Measurements from ENCODE around the gene LONRF2.

Gene LONRF2

GRCh38 chr2:100283724-100284501 is 38.4 kb downstream of the LONRF2 start:
- Histone ChIP-seq H3K4me1 (no peaks in the 10 kb centered on the region), H3K27ac (no peak overlapping the region), H3K4me3 (no peak overlapping the region), H3K27me3 (no peaks in the 10 kb centered on the region), H3K36me3 (peaks cover 0 to 50% (median 6%) of the 10 kb centered on the region in 3 donors), H3K9me3 (no peaks in the 10 kb centered on the region)
- TF ChIP-seq CTCF (IDR thresholded peaks at IDR 0.05), result no peak
- intact Hi-C loops (cut with DNase I; ENCODE audit: low total_unique reads), result no loop called here
- DNase-seq, result no peak

GRCh38 chr2:100281521-100282438 is 40.5 kb downstream of the LONRF2 start:
- H3K36me3 ChIP-seq, result peaks cover 0 to 38% (median 6%) of the 10 kb centered on the region in 3 donors
- no peak for TF ChIP-seq CTCF (IDR thresholded peaks at IDR 0.05)
- H3K4me1 ChIP-seq, result no peaks in the 10 kb centered on the region
- DNase-seq, result no peak
- intact Hi-C loops (cut with DNase I; ENCODE audit: low total_unique reads), result no loop called here
- no peaks in the 10 kb centered on the region for H3K27me3 ChIP-seq
- no peaks in the 10 kb centered on the region for H3K9me3 ChIP-seq
- no peak overlapping the region for H3K4me3 ChIP-seq
- H3K27ac ChIP-seq, result no peak overlapping the region

- no peak for DNase-seq
- TF ChIP-seq CTCF (IDR thresholded peaks at IDR 0.05), result no peak
- Histone ChIP-seq H3K4me3 (no peak overlapping the region), H3K27ac (no peak overlapping the region), H3K36me3 (peaks cover 0 to 26% (median 6%) of the 10 kb centered on the region in 3 donors), H3K4me1 (no peaks in the 10 kb centered on the region), H3K27me3 (no peaks in the 10 kb centered on the region), H3K9me3 (no peaks in the 10 kb centered on the region)
- intact Hi-C loops (cut with DNase I; ENCODE audit: low total_unique reads), result no loop called here
Measured at GRCh38 chr2:100279586-100280534, 42.4 kb downstream of the LONRF2 start.

GRCh38 chr2:100278986-100279385 is 43.3 kb downstream of the LONRF2 start:
- no peak overlapping the region for H3K27ac ChIP-seq
- H3K36me3 ChIP-seq, result peaks cover 0 to 19% (median under 1%) of the 10 kb centered on the region in 3 donors
- TF ChIP-seq CTCF (IDR thresholded peaks at IDR 0.05), result no peak
- DNase-seq, result no peak
- intact Hi-C loops (cut with DNase I; ENCODE audit: low total_unique reads), result no loop called here
- H3K27me3 ChIP-seq, result no peaks in the 10 kb centered on the region
- H3K4me3 ChIP-seq, result no peak overlapping the region
- no peaks in the 10 kb centered on the region for H3K4me1 ChIP-seq
- H3K9me3 ChIP-seq, result no peaks in the 10 kb centered on the region

- Histone ChIP-seq H3K4me3 (no peak overlapping the region), H3K9me3 (no peaks in the 10 kb centered on the region), H3K4me1 (no peaks in the 10 kb centered on the region), H3K36me3 (peaks cover 0 to 14% (median 0%) of the 10 kb centered on the region in 3 donors), H3K27ac (no peak overlapping the region), H3K27me3 (no peaks in the 10 kb centered on the region)
- no peak for TF ChIP-seq CTCF (IDR thresholded peaks at IDR 0.05)
- intact Hi-C loops (cut with DNase I; ENCODE audit: low total_unique reads), result no loop called here
- no peak for DNase-seq
Measured at GRCh38 chr2:100278501-100278900, 43.8 kb downstream of the LONRF2 start.

All from tibial artery (tissue), 4 donors.